ENCODE measurements around the gene SNX25. TPM values are rescaled to one million over a fixed set of nuclear protein-coding genes. Genes with fewer than 3 reads are reported as not detected.

The SNX25 gene
- total RNA-seq, 1 donor from 2014 or later, result 27.5 TPM

DNA sequence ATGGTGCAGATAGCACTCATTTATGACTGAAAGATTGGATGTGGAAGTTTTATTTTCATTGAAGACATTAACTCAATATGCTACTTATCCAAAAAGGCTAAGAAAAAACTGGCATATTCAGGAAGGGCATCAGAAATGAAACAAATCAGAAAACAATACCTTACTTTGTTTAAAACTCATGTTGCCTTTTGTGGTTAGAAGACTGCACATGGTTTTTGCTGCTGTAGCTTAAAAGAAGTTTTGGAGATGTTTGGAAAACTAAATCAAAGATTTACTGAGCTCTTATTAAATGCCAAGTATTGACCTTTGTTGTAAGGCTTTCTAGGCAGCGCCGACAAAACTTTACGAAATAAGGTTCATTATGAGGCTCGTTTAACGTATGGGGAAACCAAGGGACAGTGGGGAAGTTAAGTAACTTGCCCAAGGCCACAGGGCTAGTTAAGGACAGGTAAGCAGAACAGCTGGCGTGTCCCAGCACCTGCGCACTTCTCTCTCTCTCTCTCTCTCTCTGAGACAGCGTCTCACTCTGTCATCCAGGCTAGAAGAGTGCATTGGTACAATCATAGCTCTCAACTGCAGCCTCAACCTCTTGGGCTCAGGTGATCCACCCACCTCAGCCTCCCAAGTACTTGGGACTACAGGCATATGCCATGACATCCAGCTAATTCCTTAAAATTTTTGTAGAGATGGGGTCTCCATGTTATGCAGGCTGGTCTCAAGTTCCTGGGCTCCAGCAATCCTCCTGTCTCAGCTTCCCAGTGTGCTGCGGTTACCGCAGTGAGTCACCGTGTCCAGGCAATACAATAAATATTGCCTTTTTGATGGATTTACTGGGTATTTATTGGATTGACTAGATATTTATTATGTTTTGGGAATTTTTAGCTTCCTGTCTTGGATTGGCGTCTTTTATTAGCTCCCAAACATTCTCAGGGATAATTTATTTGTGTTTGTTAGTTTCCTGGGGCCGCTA, 170.2 kb downstream of the SNX25 start:
- DNase-seq, result no peak
- H3K9me3 Mint-ChIP-seq (ENCODE audit: unreplicated experiment), result peaks cover 2% of the 10 kb centered on the region
- H3K27ac Mint-ChIP-seq (ENCODE audit: unreplicated experiment), result no peak overlapping the region
- H3K36me3 Mint-ChIP-seq (ENCODE audit: unreplicated experiment), result peaks cover 12% of the 10 kb centered on the region
- H3K4me1 Mint-ChIP-seq (ENCODE audit: low read depth, unreplicated experiment), result no peaks in the 10 kb centered on the region
- no peak for TF ChIP-seq CTCF (IDR thresholded peaks at IDR 0.05; ENCODE audit: partially characterized antibody, unreplicated experiment)
- no peak overlapping the region for H3K4me3 Mint-ChIP-seq (ENCODE audit: unreplicated experiment)
- H3K27me3 Mint-ChIP-seq (ENCODE audit: unreplicated experiment), result no peaks in the 10 kb centered on the region

GRCh38 chr4:185380320-185380719, 170.9 kb downstream of the SNX25 start:
- Mint-ChIP-seq H3K27ac (ENCODE audit: unreplicated experiment) (no peak overlapping the region), H3K36me3 (ENCODE audit: unreplicated experiment) (peaks cover 12% of the 10 kb centered on the region), H3K4me3 (ENCODE audit: unreplicated experiment) (no peak overlapping the region), H3K9me3 (ENCODE audit: unreplicated experiment) (peaks cover 2% of the 10 kb centered on the region), H3K27me3 (ENCODE audit: unreplicated experiment) (no peaks in the 10 kb centered on the region), H3K4me1 (ENCODE audit: low read depth, unreplicated experiment) (peaks cover 3% of the 10 kb centered on the region)
- DNase-seq, result no peak
- TF ChIP-seq CTCF (IDR thresholded peaks at IDR 0.05; ENCODE audit: partially characterized antibody, unreplicated experiment), result no peak

DNA sequence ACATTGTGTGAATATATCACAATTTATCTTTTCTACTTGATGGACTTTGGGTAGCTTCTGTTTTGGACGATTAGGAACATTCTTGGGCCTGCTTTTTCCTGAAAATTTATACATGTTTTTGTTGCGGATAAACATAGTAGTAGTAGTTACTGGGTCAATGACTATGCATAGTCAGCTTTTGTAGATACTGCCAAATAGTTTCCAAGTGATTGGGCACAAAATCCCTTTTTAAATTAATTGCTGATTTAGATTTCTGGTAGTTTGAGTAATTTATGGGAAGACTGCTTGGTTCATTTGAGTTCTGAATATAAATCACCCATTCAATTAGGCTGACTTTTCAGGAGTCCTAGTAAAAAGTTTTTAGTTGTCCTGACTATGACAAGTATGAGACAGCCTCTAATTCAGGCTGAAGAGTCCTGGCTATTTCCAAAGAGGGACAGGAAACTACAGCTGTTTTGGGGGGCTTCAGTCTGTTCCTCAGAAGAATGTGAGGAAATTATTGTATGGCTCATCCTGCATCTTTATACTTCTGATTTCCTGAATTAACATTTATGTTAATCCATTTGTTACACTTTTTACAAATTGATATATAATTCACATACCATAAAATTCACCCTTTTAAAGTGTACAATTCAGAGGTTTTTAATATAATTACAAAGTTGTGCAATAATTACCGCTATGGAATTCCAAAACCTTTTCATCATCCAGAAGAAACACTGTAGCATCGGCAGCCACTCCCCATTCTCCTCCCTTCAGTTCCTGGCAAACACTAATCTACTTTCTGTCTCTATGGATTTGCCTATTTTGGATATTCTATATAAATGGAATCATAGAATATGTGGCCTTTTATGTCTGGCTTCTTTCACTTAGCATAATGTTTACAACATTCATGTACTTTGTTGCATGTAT, 172.1 kb downstream of the SNX25 start:
- Mint-ChIP-seq H3K27ac (ENCODE audit: unreplicated experiment) (no peak overlapping the region), H3K27me3 (ENCODE audit: unreplicated experiment) (no peaks in the 10 kb centered on the region), H3K4me1 (ENCODE audit: low read depth, unreplicated experiment) (peaks cover 4% of the 10 kb centered on the region), H3K36me3 (ENCODE audit: unreplicated experiment) (peaks cover 12% of the 10 kb centered on the region), H3K9me3 (ENCODE audit: unreplicated experiment) (peaks cover 2% of the 10 kb centered on the region), H3K4me3 (ENCODE audit: unreplicated experiment) (no peak overlapping the region)
- TF ChIP-seq CTCF (IDR thresholded peaks at IDR 0.05; ENCODE audit: partially characterized antibody, unreplicated experiment), result no peak
- DNase-seq, result no peak

DNA sequence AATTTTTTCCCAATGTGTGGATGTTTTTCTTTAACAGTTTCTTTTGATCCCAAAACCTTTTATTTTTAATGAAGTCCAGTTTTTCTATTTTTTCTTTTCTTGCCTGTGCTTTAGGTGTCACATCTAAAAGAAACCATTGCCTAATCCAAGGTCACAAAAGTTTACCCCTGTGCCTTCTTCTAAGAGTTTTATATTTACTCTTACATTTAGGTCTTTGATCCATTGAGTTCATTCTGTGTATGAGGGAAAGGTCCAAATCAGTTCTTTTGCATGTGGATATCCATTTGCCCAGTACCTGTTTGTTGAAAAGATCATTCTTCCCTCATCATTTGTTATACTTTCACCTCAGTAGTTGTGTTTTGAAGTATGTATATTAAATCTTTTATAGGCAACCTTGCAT, 173.4 kb downstream of the SNX25 start:
- no peak overlapping the region for H3K4me3 Mint-ChIP-seq (ENCODE audit: unreplicated experiment)
- TF ChIP-seq CTCF (IDR thresholded peaks at IDR 0.05; ENCODE audit: partially characterized antibody, unreplicated experiment), result no peak
- H3K4me1 Mint-ChIP-seq (ENCODE audit: low read depth, unreplicated experiment), result peaks cover 4% of the 10 kb centered on the region
- peaks cover 12% of the 10 kb centered on the region for H3K36me3 Mint-ChIP-seq (ENCODE audit: unreplicated experiment)
- H3K27ac Mint-ChIP-seq (ENCODE audit: unreplicated experiment), result no peak overlapping the region
- no peak for DNase-seq
- H3K27me3 Mint-ChIP-seq (ENCODE audit: unreplicated experiment), result peaks cover 2% of the 10 kb centered on the region
- H3K9me3 Mint-ChIP-seq (ENCODE audit: unreplicated experiment), result peaks cover 2% of the 10 kb centered on the region

All from glutamatergic neuron (in vitro differentiated cells).